Measurements from ENCODE around the gene BABAM2. TPM values are rescaled to one million over a fixed set of nuclear protein-coding genes. Genes with fewer than 3 reads are reported as not detected.
"Not testable (repeated sequence)": the region's sequence is repeated elsewhere in the genome, so short reads cannot be mapped to it uniquely, and the experiment has no call there.

Gene BABAM2
- total RNA-seq, 1 donor = 38.4 TPM

DNA sequence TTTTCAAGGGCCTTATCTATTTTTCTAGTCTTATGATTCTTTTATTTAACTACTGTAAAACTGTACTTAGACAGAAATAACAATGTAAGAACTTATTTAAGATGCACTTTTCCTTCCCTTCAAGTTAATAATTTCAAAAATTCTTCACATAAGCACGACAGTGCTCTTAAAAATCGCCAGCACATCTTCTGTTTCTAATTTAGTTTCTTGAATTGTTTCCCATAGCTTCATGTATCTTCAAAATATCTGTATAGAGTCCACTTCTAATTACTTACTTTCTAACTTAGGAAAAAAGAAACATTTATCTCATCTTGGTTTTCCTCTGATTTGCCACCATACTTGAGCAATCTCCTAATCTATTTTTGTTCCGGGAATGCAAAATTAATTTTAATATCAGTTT, 196.1 kb downstream of the BABAM2 start:
- no peaks in the 10 kb centered on the region for H3K27me3 ChIP-seq (ENCODE audit: insufficient read depth, low read length)
- H3K4me1 ChIP-seq (ENCODE audit: insufficient read depth, low read length) = peaks cover 7% of the 10 kb centered on the region
- H3K9me3 ChIP-seq (ENCODE audit: low read depth, low read length) = no peaks in the 10 kb centered on the region
- no peak overlapping the region for H3K4me3 ChIP-seq (ENCODE audit: low read length)

DNA sequence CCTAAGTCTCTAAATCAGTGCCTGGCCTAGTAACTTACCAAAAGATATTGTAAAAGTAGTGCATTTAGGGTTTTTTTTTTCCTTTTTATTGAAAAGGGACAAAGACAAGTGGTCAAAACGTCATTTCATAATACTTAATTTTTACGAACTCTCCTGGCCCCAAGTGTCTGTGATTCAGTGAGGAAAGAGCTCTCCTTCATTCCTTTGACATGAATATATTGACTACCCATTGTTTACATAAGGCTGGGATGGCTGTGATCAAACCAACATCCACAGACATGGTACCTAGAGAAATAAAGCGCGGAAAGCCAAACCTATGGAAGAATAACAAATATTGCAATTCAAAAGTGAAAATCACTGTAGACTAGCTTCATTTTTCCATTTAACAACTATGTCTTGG, 198.4 kb downstream of the BABAM2 start:
- H3K9me3 ChIP-seq (ENCODE audit: low read depth, low read length) = no peaks in the 10 kb centered on the region
- no peak overlapping the region for H3K4me3 ChIP-seq (ENCODE audit: low read length)
- H3K27me3 ChIP-seq (ENCODE audit: insufficient read depth, low read length) = no peaks in the 10 kb centered on the region
- H3K4me1 ChIP-seq (ENCODE audit: insufficient read depth, low read length) = peaks cover 6% of the 10 kb centered on the region

DNA sequence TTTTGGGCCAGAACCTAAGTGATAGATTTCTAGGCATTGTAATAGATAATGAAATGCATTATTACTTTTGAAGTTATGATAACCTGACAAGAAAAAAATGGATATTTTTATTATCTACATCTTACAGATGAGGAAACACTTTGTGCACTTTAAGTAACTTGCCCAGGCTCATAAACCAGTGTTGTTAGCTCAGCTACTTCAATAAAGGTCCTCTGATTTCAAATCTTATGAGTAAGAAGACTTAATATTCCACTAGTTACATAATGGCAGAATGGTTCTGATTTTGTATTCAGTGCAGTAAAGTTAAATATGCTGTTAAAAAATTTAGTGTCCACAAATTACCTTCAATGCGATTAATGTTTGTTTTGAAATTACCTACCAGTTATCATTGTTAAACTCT, 199.0 kb downstream of the BABAM2 start:
- Histone ChIP-seq H3K9me3 (ENCODE audit: low read depth, low read length) (no peaks in the 10 kb centered on the region), H3K4me3 (ENCODE audit: low read length) (no peak overlapping the region), H3K27me3 (ENCODE audit: insufficient read depth, low read length) (no peaks in the 10 kb centered on the region), H3K4me1 (ENCODE audit: insufficient read depth, low read length) (peaks cover under 1% of the 10 kb centered on the region)

DNA sequence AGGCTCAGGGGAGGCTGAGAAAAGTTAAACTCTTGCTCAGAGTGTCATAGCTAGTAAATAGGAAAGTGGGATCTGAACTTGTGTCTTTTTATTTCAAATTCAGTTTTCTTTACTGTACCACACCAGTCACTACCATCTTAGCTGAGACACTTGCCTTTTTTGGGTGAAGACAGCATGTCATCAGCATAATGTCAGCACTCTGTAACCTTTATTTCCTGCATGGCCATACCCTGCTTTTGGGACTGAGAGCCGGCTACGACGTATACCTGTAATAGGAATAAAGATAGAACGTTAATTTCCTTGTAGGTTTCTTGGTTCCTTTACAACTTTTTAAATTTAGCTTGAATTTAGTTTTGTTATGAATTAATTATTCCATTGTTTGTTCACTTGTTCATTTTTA, 202.8 kb downstream of the BABAM2 start:
- H3K9me3 ChIP-seq (ENCODE audit: low read depth, low read length) = no peaks in the 10 kb centered on the region
- no peaks in the 10 kb centered on the region for H3K4me1 ChIP-seq (ENCODE audit: insufficient read depth, low read length)
- H3K4me3 ChIP-seq (ENCODE audit: low read length) = no peak overlapping the region
- no peaks in the 10 kb centered on the region for H3K27me3 ChIP-seq (ENCODE audit: insufficient read depth, low read length)

DNA sequence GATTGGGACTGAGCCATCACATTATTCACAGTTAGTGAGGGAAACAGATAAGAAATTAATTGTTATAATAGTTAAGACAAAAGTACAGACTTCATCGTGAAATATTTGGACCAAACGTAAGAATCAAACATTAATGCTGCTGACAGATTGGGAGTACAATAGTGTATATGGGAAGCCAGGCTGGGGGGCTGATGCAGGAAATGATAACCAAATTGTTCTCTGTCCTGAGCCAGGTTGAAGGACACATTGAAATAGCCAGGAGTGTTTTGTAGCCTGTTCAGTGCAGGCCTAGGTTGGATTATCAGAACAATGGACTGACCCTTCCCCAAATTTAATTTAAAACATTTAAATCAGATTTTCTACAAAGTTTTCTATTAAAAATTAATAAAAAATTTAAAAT, 203.2 kb downstream of the BABAM2 start:
- no peak overlapping the region for H3K4me3 ChIP-seq (ENCODE audit: low read length)
- H3K4me1 ChIP-seq (ENCODE audit: insufficient read depth, low read length) = no peaks in the 10 kb centered on the region
- H3K27me3 ChIP-seq (ENCODE audit: insufficient read depth, low read length) = no peaks in the 10 kb centered on the region
- H3K9me3 ChIP-seq (ENCODE audit: low read depth, low read length) = no peaks in the 10 kb centered on the region

DNA sequence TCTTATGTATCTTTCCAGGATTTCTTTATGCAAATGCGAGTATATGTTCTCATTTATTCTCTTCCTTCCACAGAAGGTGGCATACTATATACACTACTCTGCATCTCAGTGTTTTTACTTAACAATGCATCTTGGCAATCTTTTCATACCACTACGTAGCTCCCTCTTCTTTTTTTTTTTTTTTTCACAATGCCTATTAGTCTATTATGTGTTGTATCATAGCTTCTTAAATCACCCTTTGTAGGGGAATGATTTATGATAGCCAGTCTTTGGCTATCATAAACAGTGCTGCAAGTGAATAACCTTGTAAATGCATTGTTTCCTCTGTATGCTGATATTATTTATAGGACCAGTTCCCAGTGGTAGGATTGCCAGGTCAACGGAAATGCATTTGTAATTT, 204.2 kb downstream of the BABAM2 start:
- Histone ChIP-seq H3K4me1 (ENCODE audit: insufficient read depth, low read length) (no peaks in the 10 kb centered on the region), H3K9me3 (ENCODE audit: low read depth, low read length) (no peaks in the 10 kb centered on the region), H3K4me3 (ENCODE audit: low read length) (no peak overlapping the region), H3K27me3 (ENCODE audit: insufficient read depth, low read length) (no peaks in the 10 kb centered on the region)

DNA sequence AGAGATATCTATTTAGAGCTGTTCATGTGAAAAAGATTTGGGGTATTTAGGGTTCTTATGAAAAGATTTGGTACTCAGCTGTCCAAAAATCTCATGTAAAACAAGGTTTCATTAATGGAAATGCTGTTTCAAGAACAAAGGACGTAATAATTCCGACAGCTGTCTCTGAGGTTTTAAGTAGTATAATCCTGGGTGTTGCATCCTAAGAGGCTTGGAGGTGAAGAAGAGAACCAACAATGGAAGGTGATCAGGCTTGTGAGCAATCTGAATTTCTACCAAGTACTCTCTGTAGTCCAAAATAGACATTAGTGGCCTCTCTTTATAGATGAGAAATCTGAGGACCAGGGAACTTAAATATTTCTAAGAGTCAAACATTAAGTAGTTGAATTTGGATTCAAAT, 205.1 kb downstream of the BABAM2 start:
- Histone ChIP-seq H3K27me3 (ENCODE audit: insufficient read depth, low read length) (no peaks in the 10 kb centered on the region), H3K9me3 (ENCODE audit: low read depth, low read length) (no peaks in the 10 kb centered on the region), H3K4me1 (ENCODE audit: insufficient read depth, low read length) (no peaks in the 10 kb centered on the region), H3K4me3 (ENCODE audit: low read length) (no peak overlapping the region)

DNA sequence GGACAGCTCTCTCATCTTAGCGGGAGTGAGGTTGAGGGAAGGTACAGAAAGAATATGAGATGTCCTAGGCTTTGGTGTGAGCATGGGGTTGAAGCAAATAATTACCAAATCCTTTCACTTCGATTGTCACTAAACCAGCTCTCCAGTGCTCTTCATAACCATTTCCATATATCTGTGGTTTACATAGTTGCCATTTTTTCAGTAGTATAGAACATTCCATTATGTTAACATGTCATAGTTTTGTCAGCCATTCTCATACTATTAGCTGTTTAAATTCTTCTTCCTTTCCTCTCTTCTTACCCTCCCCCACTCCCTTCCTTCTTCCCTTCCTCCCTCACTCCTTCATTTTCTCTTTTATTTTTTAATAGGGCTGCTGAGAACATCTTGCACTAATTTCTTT, 205.9 kb downstream of the BABAM2 start:
- Histone ChIP-seq H3K9me3 (ENCODE audit: low read depth, low read length) (no peaks in the 10 kb centered on the region), H3K4me3 (ENCODE audit: low read length) (no peak overlapping the region), H3K27me3 (ENCODE audit: insufficient read depth, low read length) (no peaks in the 10 kb centered on the region), H3K4me1 (ENCODE audit: insufficient read depth, low read length) (no peaks in the 10 kb centered on the region)

DNA sequence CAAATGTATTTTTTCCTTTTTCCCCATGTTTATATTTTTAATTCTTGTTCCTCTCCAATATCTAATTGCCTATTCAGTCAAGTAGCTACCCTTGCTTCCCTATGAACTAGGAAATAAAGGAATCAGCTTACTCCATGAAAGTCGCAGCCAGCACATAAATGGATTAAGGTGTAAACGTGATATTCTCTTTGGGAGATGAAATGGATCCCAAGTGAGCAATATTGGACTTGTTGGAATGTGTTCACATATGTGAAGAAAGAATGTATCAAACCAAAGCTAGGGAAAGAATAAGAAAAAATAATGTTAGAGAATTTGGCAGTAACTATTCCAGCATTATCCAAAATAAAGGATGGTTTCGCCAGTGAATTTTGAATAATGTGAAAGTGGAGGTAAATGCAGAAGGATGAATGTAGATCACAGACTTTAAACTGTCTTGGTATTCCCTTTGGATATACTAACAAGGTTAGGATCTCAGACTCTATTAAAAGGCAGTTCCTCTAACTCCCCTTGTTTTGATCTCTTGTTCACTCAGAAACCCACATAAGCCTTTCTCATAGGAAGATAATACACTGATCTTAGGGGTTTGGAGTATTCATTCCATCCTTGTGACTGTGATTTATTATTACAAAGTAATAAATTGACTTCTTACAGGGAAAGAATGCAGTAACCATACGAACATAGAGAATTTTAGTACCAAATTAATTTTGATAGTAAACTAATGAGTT, 208.1 kb downstream of the BABAM2 start:
- H3K4me1 ChIP-seq (ENCODE audit: insufficient read depth, low read length) = no peaks in the 10 kb centered on the region
- H3K4me3 ChIP-seq (ENCODE audit: low read length) = no peak overlapping the region
- H3K27me3 ChIP-seq (ENCODE audit: insufficient read depth, low read length) = no peaks in the 10 kb centered on the region
- H3K9me3 ChIP-seq (ENCODE audit: low read depth, low read length) = no peaks in the 10 kb centered on the region

DNA sequence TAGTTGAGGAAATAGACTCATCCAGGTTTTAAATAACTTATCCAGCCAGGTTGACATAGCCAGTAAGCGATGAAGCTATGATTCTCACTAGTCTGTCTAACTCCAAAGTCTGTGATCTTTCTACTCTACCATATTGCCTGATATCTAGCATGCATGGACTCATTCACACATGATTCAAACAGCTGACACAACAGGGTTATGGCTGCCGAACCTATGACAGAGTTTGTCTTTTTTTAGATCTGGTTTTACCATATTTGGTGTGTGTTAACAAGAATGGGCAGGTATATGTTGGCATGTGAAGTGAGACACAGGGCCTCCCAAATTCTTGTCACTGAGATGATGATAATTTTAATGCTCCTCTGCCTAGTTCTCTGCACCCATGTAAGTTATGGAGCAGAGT, 210.6 kb downstream of the BABAM2 start:
- no peaks in the 10 kb centered on the region for H3K9me3 ChIP-seq (ENCODE audit: low read depth, low read length)
- H3K4me1 ChIP-seq (ENCODE audit: insufficient read depth, low read length) = no peaks in the 10 kb centered on the region
- H3K4me3 ChIP-seq (ENCODE audit: low read length) = no peak overlapping the region
- H3K27me3 ChIP-seq (ENCODE audit: insufficient read depth, low read length) = no peaks in the 10 kb centered on the region

DNA sequence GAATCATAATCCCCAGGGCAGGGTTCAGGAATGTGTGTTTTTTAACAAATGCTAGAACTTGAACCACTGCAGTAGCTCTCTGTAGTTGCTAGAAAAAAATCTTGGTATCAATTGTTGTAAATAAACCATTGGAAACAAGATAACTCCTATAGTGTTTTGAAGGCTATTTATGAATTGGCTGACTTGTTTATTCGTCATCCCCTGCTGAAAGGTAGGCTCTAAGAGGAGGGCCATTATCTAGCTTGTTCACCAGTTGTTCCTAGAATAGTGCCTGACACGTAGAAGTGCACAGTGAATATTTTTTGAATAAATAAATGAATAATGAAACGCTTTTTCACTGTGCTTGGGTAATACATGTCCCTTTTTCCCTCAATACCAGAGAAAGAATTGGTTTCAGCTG, 211.4 kb downstream of the BABAM2 start:
- Histone ChIP-seq H3K4me3 (ENCODE audit: low read length) (no peak overlapping the region), H3K4me1 (ENCODE audit: insufficient read depth, low read length) (no peaks in the 10 kb centered on the region), H3K27me3 (ENCODE audit: insufficient read depth, low read length) (no peaks in the 10 kb centered on the region), H3K9me3 (ENCODE audit: low read depth, low read length) (no peaks in the 10 kb centered on the region)

DNA sequence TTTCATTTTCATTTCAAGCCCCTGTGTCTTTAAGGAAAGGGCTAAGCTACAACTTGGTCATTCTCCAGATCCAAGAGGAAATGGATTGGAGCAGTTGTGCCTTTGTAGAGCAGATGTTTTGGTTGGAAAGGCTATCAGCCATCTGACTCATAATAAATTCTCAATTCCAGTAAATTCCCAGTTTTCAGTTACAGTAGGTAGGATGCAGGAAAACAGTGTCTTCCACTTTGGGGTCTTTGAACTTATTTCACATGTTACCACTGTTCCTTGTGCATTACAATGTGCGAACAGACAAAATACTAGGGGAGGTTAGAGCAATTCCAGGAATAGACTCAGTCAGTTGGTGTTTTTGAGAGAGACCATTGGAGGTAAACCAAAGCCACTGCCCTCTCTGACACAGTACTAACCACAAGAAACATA, 211.9 kb downstream of the BABAM2 start:
- Histone ChIP-seq H3K9me3 (ENCODE audit: low read depth, low read length) (no peaks in the 10 kb centered on the region), H3K27me3 (ENCODE audit: insufficient read depth, low read length) (no peaks in the 10 kb centered on the region), H3K4me1 (ENCODE audit: insufficient read depth, low read length) (no peaks in the 10 kb centered on the region), H3K4me3 (ENCODE audit: low read length) (no peak overlapping the region)

DNA sequence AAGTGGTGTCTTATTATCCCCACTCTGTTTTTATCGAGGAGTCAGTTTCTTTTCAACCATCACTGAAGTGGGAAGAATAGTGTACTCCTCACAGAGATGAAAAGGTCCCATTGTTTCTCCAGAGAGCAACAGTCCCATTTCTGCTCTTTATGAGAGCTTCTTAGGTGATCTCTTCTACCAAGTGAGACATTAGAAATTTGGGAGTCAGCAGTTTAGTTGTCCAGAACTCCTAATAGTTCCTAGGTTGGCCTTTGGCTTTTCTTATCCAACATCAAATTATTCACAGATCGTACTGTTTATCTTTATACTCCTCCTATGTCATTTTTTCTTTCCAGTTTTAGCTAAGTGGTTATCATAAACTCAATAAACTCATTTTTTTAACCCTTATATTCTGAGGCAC, 213.1 kb downstream of the BABAM2 start:
- Histone ChIP-seq H3K9me3 (ENCODE audit: low read depth, low read length) (no peaks in the 10 kb centered on the region), H3K4me1 (ENCODE audit: insufficient read depth, low read length) (no peaks in the 10 kb centered on the region), H3K27me3 (ENCODE audit: insufficient read depth, low read length) (no peaks in the 10 kb centered on the region), H3K4me3 (ENCODE audit: low read length) (no peak overlapping the region)

DNA sequence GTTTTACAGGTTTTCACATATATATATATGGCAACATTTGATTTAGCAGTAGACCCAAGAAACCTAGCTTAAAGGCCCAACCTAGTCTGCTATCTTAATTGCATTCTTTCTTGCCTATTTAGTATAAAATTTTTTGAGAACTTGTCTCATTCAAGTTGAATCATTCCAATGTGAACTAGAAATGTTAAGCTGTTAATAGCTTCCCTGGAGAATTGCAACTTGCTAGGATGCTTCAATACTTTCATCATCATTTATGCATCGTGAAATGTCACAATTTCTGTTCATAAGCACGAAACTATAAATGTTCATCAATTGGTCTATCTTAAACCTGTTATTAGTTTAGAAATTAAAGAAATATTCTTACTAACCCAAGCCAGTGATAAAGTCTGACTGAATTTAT, 217.6 kb downstream of the BABAM2 start:
- no peak overlapping the region for H3K4me3 ChIP-seq (ENCODE audit: low read length)
- H3K27me3 ChIP-seq (ENCODE audit: insufficient read depth, low read length) = no peaks in the 10 kb centered on the region
- H3K9me3 ChIP-seq (ENCODE audit: low read depth, low read length) = no peaks in the 10 kb centered on the region
- no peaks in the 10 kb centered on the region for H3K4me1 ChIP-seq (ENCODE audit: insufficient read depth, low read length)

DNA sequence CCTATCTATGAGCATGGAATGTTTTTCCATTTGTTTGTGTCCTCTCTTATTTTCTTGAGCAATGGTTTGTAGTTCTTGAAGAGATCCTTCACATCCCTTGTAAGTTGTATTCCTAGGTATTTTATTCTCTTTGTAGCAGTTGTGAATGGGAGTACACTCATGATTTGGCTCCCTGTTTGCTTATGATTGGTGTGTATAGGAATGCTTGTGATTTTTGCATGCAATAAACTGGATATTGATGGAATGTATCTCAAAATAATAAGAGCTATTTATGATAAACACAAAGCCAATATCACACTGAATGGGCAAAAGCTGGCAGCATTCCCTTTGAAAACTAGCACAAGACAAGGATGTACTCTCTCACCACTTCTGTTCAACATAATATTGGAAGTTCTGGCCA, 223.2 kb downstream of the BABAM2 start:
- not testable (repeated sequence) for H3K9me3 ChIP-seq (ENCODE audit: low read depth, low read length); H3K4me3 ChIP-seq (ENCODE audit: low read length); H3K27me3 ChIP-seq (ENCODE audit: insufficient read depth, low read length); H3K4me1 ChIP-seq (ENCODE audit: insufficient read depth, low read length)

DNA sequence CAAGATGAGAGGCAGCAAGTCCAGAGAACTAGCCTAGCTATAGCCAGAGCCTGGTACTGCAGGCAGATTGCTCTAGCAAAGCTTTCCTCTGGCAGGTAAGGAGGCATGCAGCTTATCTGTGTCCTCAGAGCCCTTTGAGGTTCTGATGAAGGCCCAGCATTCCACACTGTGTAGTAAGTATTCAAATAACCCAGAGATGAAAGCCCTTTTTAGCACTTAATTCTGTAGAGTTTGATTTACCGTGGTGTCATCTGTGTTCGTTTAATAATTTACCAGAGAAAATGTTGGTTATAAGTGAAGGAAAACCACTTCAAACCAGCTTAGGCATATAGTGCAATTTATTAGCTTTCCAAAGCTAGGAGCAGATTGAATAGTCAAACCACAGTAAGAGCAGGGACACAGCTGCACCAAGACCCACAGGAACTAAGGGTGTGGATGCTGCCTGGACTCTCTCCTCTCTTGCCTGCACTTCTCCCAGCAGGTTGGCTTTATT, 226.6 kb downstream of the BABAM2 start:
- Histone ChIP-seq H3K4me3 (ENCODE audit: low read length) (no peak overlapping the region), H3K4me1 (ENCODE audit: insufficient read depth, low read length) (peaks cover 7% of the 10 kb centered on the region), H3K27me3 (ENCODE audit: insufficient read depth, low read length) (no peaks in the 10 kb centered on the region), H3K9me3 (ENCODE audit: low read depth, low read length) (no peaks in the 10 kb centered on the region)

Measured in mononuclear cell (primary cell).